ENCODE measurements around the gene SLCO4A1. TPM values are rescaled to one million over a fixed set of nuclear protein-coding genes. Genes with fewer than 3 reads are reported as not detected.

Gene SLCO4A1
- total and polyA plus RNA-seq, 2 experiments from 2014 or later, result 25.8 to 99.0 TPM

- no peaks in the 10 kb centered on the region for H3K79me2 ChIP-seq
- TF ChIP-seq CTCF (IDR thresholded peaks at IDR 0.05; ENCODE audit: poor library complexity) (no peak), EZH2phosphoT487 (IDR thresholded peaks at IDR 0.05; ENCODE audit: low read depth, severe bottlenecking, unreplicated experiment) (no peak), EZH2 (IDR thresholded peaks at IDR 0.05; ENCODE audit: borderline replicate concordance) (no peak)
- H3K4me2 ChIP-seq, result no peak overlapping the region
These were observed 17.4 kb downstream of the SLCO4A1 start for GRCh38 chr20:62659488-62660239.

DNA sequence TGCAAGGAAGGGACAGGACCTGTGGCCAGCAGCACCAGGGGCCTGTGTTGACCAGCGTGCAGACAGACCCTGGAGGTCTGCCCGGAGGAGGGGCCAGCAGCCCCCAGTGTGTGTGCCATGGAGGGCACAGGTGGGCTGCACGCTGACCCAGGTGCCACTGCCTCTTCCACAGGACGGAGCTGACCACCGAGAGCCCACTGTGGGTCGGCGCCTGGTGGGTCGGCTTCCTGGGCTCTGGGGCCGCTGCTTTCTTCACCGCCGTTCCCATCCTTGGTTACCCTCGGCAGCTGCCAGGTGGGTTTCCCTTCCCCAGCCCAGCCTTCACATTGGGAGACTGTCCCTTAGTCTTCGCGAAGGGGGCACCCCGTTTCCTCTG, 17.9 kb downstream of the SLCO4A1 start:
- Histone ChIP-seq H3K27me3 (no peaks in the 10 kb centered on the region), H3K4me1 (ENCODE audit: insufficient read depth) (peaks cover 10% of the 10 kb centered on the region), H3K9me3 (ENCODE audit: low read depth) (no peaks in the 10 kb centered on the region), H3K4me3 (no peak overlapping the region), H2AFZ (no peak overlapping the region), H4K20me1 (ENCODE audit: insufficient read depth, poor library complexity, severe bottlenecking) (no peaks in the 10 kb centered on the region), H3K9me2 (replicated peaks; ENCODE audit: insufficient read depth) (no peaks in the 10 kb centered on the region), H3K27ac (no peak overlapping the region), H3K79me2 (no peaks in the 10 kb centered on the region), H3K4me2 (no peak overlapping the region), H3K36me3 (replicated peaks; ENCODE audit: insufficient read depth, low read depth) (no peaks in the 10 kb centered on the region)
- WGBS (ENCODE audit: low lambda C conversion rate, missing lambda C conversion rate), result 96% methylated on average over 15 of the region's 15 CpGs
- no peak for DNase-seq (ENCODE audit: low spot score)
- no peak for TF ChIP-seq EZH2phosphoT487 (IDR thresholded peaks at IDR 0.05; ENCODE audit: low read depth, severe bottlenecking, unreplicated experiment)
- TF ChIP-seq CTCF (IDR thresholded peaks at IDR 0.05; ENCODE audit: poor library complexity), result no peak
- no peak for TF ChIP-seq EZH2 (IDR thresholded peaks at IDR 0.05; ENCODE audit: borderline replicate concordance)

More at GRCh38 chr20:62659488-62660239, 17.4 kb downstream of the SLCO4A1 start:
- Histone ChIP-seq H3K27ac (no peak overlapping the region), H2AFZ (no peak overlapping the region), H3K36me3 (replicated peaks; ENCODE audit: insufficient read depth, low read depth) (no peaks in the 10 kb centered on the region), H3K27me3 (no peaks in the 10 kb centered on the region), H3K9me2 (replicated peaks; ENCODE audit: insufficient read depth) (no peaks in the 10 kb centered on the region), H3K4me1 (ENCODE audit: insufficient read depth) (peaks cover 10% of the 10 kb centered on the region), H3K4me3 (no peak overlapping the region), H4K20me1 (ENCODE audit: insufficient read depth, poor library complexity, severe bottlenecking) (no peaks in the 10 kb centered on the region), H3K9me3 (ENCODE audit: low read depth) (no peaks in the 10 kb centered on the region)
- no peak for DNase-seq (ENCODE audit: low spot score)
- WGBS (ENCODE audit: low lambda C conversion rate, missing lambda C conversion rate), result 93% methylated on average over 29 of the region's 29 CpGs

DNA sequence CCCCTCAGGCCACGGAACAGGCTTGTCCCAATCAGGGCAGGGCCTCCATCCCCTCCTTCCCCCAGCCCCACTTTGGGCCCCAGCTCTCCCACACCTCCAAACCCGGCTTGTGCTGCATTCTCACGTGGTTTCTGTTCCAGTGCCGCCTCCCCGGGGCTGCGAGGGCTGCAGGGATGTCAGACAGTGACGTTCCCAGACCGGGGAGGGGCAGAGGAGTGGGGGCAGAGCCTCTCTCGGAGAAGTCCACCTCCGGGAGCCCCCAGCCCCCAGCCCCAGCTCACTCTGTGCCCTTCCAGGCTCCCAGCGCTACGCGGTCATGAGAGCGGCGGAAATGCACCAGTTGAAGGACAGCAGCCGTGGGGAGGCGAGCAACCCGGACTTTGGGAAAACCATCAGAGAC, 18.5 kb downstream of the SLCO4A1 start:
- DNase-seq (ENCODE audit: low spot score), result no peak
- no peak overlapping the region for H3K4me2 ChIP-seq
- no peaks in the 10 kb centered on the region for H3K9me3 ChIP-seq (ENCODE audit: low read depth)
- H3K36me3 ChIP-seq (replicated peaks; ENCODE audit: insufficient read depth, low read depth), result no peaks in the 10 kb centered on the region
- H2AFZ ChIP-seq, result no peak overlapping the region
- TF ChIP-seq CTCF (IDR thresholded peaks at IDR 0.05; ENCODE audit: poor library complexity) (no peak), EZH2phosphoT487 (IDR thresholded peaks at IDR 0.05; ENCODE audit: low read depth, severe bottlenecking, unreplicated experiment) (no peak), EZH2 (IDR thresholded peaks at IDR 0.05; ENCODE audit: borderline replicate concordance) (no peak)
- H3K27me3 ChIP-seq, result no peaks in the 10 kb centered on the region
- H4K20me1 ChIP-seq (ENCODE audit: insufficient read depth, poor library complexity, severe bottlenecking), result no peaks in the 10 kb centered on the region
- 85% methylated on average over 18 of the region's 18 CpGs for WGBS (ENCODE audit: low lambda C conversion rate, missing lambda C conversion rate)
- no peaks in the 10 kb centered on the region for H3K9me2 ChIP-seq (replicated peaks; ENCODE audit: insufficient read depth)
- no peak overlapping the region for H3K27ac ChIP-seq
- H3K79me2 ChIP-seq, result no peaks in the 10 kb centered on the region
- peaks cover 7% of the 10 kb centered on the region for H3K4me1 ChIP-seq (ENCODE audit: insufficient read depth)
- H3K4me3 ChIP-seq, result no peak overlapping the region
